HepG2 (cell line): Measurements from ENCODE around the gene MTA3. TPM values are rescaled to one million over a fixed set of nuclear protein-coding genes. Genes with fewer than 3 reads are reported as not detected.

Source experiments
- ETS1 ChIP-seq: sonication (generic); formaldehyde crosslinking; IDR thresholded peaks from 2 replicates; pipeline ENCODE4 v1.4.0; 2020; ENCODE audit warnings: missing genetic modification reagents
- HBP1 ChIP-seq: IDR thresholded peaks from 2 replicates; pipeline ENCODE4 v1.6.1; 2016; ENCODE audit warnings: low read depth, control low read depth
- KDM3A ChIP-seq: IDR thresholded peaks from 2 replicates; pipeline ENCODE4 v1.6.1; 2018; ENCODE audit warnings: low read depth, missing compliant biosample characterization
- NR1H2 ChIP-seq: sonication (generic); formaldehyde crosslinking; IDR thresholded peaks from 2 replicates; pipeline ENCODE4 v1.8.1; 2022; ENCODE audit warnings: low read depth, missing genetic modification reagents, borderline replicate concordance
- PAXIP1 ChIP-seq: sonication (generic); formaldehyde crosslinking; conservative IDR thresholded peaks from 2 replicates; pipeline ENCODE4 v1.4.0; 2020; ENCODE audit warnings: mild to moderate bottlenecking, missing genetic modification reagents, moderate library complexity
- PRMT3 ChIP-seq: sonication (generic); formaldehyde crosslinking; IDR thresholded peaks from 2 replicates; pipeline ENCODE4 v1.8.1; 2022; ENCODE audit warnings: low read depth, mild to moderate bottlenecking, moderate library complexity, missing genetic modification reagents, borderline replicate concordance
- SIX1 ChIP-seq: sonication (generic); formaldehyde crosslinking; IDR thresholded peaks from 2 replicates; pipeline ENCODE4 v1.4.0; 2020; ENCODE audit warnings: missing genetic modification reagents, borderline replicate concordance
- SNAI1 ChIP-seq: sonication (generic); formaldehyde crosslinking; IDR thresholded peaks from 2 replicates; pipeline ENCODE4 v1.5.0; 2020; ENCODE audit warnings: mild to moderate bottlenecking, missing genetic modification reagents, borderline replicate concordance
- SRSF4 ChIP-seq: fragments of 200-400 bp; formaldehyde crosslinking; IDR thresholded peaks from one replicate; pipeline ENCODE4 v1.6.1; 2018; ENCODE audit warnings: mild to moderate bottlenecking, low read depth, low read length, moderate library complexity; ENCODE audit not compliant: poor library complexity, severe bottlenecking
- TCF12 ChIP-seq, 2 experiments: fragments of 450-650 bp in 1 of 2; sonication (generic) in 1 of 2; formaldehyde crosslinking in 1 of 2; IDR thresholded peaks; 2 replicates each; pipeline versions ENCODE4 v1.6.1 to v1.8.0; 2017 to 2022; ENCODE audit warnings: antibody characterized with exemption in 1 of 2, mild to moderate bottlenecking in 1 of 2, missing genetic modification reagents in 1 of 2, moderate library complexity in 1 of 2
- TOE1 ChIP-seq: sonication (generic); formaldehyde crosslinking; IDR thresholded peaks from 2 replicates; pipeline ENCODE4 v1.4.0; 2020; ENCODE audit warnings: mild to moderate bottlenecking, missing genetic modification reagents
- USF2 ChIP-seq, 2 experiments: sonication (generic) in 1 of 2; formaldehyde crosslinking in 1 of 2; IDR thresholded peaks; 2 replicates each; pipeline versions ENCODE4 v1.5.1 to v1.6.1; 2011 to 2020; ENCODE audit warnings: borderline replicate concordance in 1 of 2, low read depth in 1 of 2, low read length in 1 of 2, mild to moderate bottlenecking in 1 of 2, missing genetic modification reagents in 1 of 2, moderate library complexity in 1 of 2
- XRCC5 ChIP-seq: fragments of 200-400 bp; formaldehyde crosslinking; optimal IDR thresholded peaks from 2 replicates; pipeline ENCODE3; 2017; ENCODE audit warnings: mild to moderate bottlenecking, low read length
- ZKSCAN1 ChIP-seq: fragments of 150-350 bp; IDR thresholded peaks from 2 replicates; pipeline ENCODE4 v1.6.1; 2014; ENCODE audit warnings: low read length
- ZMYM2 ChIP-seq: sonication (generic); formaldehyde crosslinking; IDR thresholded peaks from 2 replicates; pipeline ENCODE4 v1.8.0; 2022; ENCODE audit warnings: mild to moderate bottlenecking, missing genetic modification reagents
- ZNF180 ChIP-seq: sonication (generic); formaldehyde crosslinking; IDR thresholded peaks from 2 replicates; pipeline ENCODE4 v1.4.0; 2020; ENCODE audit warnings: low read depth, missing genetic modification reagents, borderline replicate concordance
- ZNF331 ChIP-seq: sonication (generic); formaldehyde crosslinking; IDR thresholded peaks from 2 replicates; pipeline ENCODE4 v1.4.0; 2020; ENCODE audit warnings: missing genetic modification reagents
- ZNF382 ChIP-seq: sonication (generic); formaldehyde crosslinking; IDR thresholded peaks from 2 replicates; pipeline ENCODE4 v1.5.0; 2020; ENCODE audit warnings: missing genetic modification reagents, mild to moderate bottlenecking, borderline replicate concordance
- ZNF44 ChIP-seq: sonication (generic); formaldehyde crosslinking; IDR thresholded peaks from 2 replicates; pipeline ENCODE4 v1.5.1; 2020; ENCODE audit warnings: mild to moderate bottlenecking, missing genetic modification reagents
- ZNF501 ChIP-seq: sonication (generic); formaldehyde crosslinking; IDR thresholded peaks from 2 replicates; pipeline ENCODE4 v1.5.1; 2020; ENCODE audit warnings: mild to moderate bottlenecking, moderate library complexity, missing genetic modification reagents
- ZSCAN21 ChIP-seq: sonication (generic); formaldehyde crosslinking; IDR thresholded peaks from 2 replicates; pipeline ENCODE4 v1.8.0; 2022; ENCODE audit warnings: mild to moderate bottlenecking, missing genetic modification reagents, moderate library complexity, borderline replicate concordance
- polyA plus RNA-seq, 8 experiments: library from polyadenylated mRNA; depleted of rRNA in 3 of 8; stranded (reverse) in 7 of 8; unstranded in 1 of 8; fragments of >200 nt; fragmentation: Illumina TruSeq in 4 of 8; extraction: Trizol in 4 of 8; gene quantifications; 2 replicates each; pipeline versions ENCODE4 v1.2.1 to v1.2.3, GENCODE V29; 2011 to 2016; ENCODE audit warnings: low read depth in 4 of 8, missing spikeins in 1 of 8, mixed read lengths in 1 of 8; ENCODE audit not compliant: insufficient read depth in 1 of 8
- total RNA-seq, 5 experiments: library from RNA; depleted of rRNA; stranded (reverse); fragments of >200 nt; fragmentation: Illumina TruSeq; extraction: Trizol; gene quantifications; 2 replicates each; pipeline ENCODE4 v1.2.3, GENCODE V29; 2016; ENCODE audit warnings: low read depth in 1 of 5

The MTA3 gene
- total and polyA plus RNA-seq, 2 of the 13 experiments (the other 11 are each of a cell fraction or from before 2014, with no cell fraction given) = 48.8 to 77.8 TPM

- TF ChIP-seq ETS1 (CRISPR knock-in tag) (no peak), ZNF180 (no peak), SNAI1 (CRISPR knock-in tag) (no peak), ZNF331 (CRISPR knock-in tag) (no peak), TOE1 (no peak), ZMYM2 (CRISPR knock-in tag) (no peak), NR1H2 (CRISPR knock-in tag) (no peak), TCF12 (IDR thresholded peaks at IDR 0.05) (no peak), TCF12 (CRISPR knock-in tag; IDR thresholded peaks at IDR 0.05) (peak; percentile 59; the same call in 1 of the 2 replicates), HBP1 (CRISPR knock-in tag) (0 out of 2 replicates have a peak, but pooled peaks have one; percentile 0), ZNF382 (no peak), SIX1 (CRISPR knock-in tag) (no peak), ZKSCAN1 (no peak), SRSF4 (no peak), KDM3A (CRISPR knock-in tag) (no peak), PRMT3 (CRISPR knock-in tag) (no peak), XRCC5 (no peak), ZNF44 (CRISPR knock-in tag) (no peak), PAXIP1 (CRISPR knock-in tag) (no peak), ZSCAN21 (CRISPR knock-in tag) (no peak), USF2 (IDR thresholded peaks at IDR 0.05; ENCODE audit: low read depth, low read length) (no peak), USF2 (CRISPR knock-in tag; IDR thresholded peaks at IDR 0.05; ENCODE audit: borderline replicate concordance) (no peak), ZNF501 (CRISPR knock-in tag) (no peak)
These were observed at the start of gene MTA3 (continued) for GRCh38 chr2:42568401-42569115.
